PC-3 (cell line): ENCODE measurements around the gene LIMK1. TPM values are rescaled to one million over a fixed set of nuclear protein-coding genes. Genes with fewer than 3 reads are reported as not detected.

Source experiments
- ATAC-seq: fragments of 200-7000 bp; cut with Tn5 transposase; 2 replicates; pipeline ENCODE4 v1.9.1; 2020; ENCODE audit warnings: mild to moderate bottlenecking, moderate library complexity
- BruUV-seq: library from RNA; stranded (reverse); fragments of 400-500 nt; replicated peaks from 2 replicates; lab custom pipeline; 2021; lab: Mats Ljungman, UMichigan
- CTCF ChIA-PET: fragments of 300-600 bp; sonication (Branson Sonifier 250); formaldehyde crosslinking; loops from one replicate; lab custom pipeline; 2022; ENCODE audit warnings: antibody characterized with exemption; lab: Charles Lee
- POLR2A ChIA-PET: fragments of 300-600 bp; sonication (Branson Sonifier 250); formaldehyde crosslinking; loops from one replicate; lab custom pipeline; 2022; ENCODE audit warnings: antibody characterized with exemption; ENCODE audit not compliant: unreplicated experiment; lab: Charles Lee
- DNase-seq: peaks from one replicate; pipeline ENCODE4 v3.0.0-alpha.2; 2015
- H2AFZ ChIP-seq: fragments of 300-600 bp; sonication (generic); 2 replicates; pipeline ENCODE4 v1.6.0; 2016; ENCODE audit warnings: antibody characterized with exemption, low read length
- H3F3A ChIP-seq: fragments of 300-600 bp; sonication (generic); one replicate; pipeline ENCODE4 v1.6.0; 2017; ENCODE audit warnings: antibody characterized with exemption, low read length, control low read depth, mild to moderate bottlenecking; ENCODE audit not compliant: unreplicated experiment
- H3K27ac ChIP-seq: fragments of 300-600 bp; sonication (generic); 2 replicates; pipeline ENCODE4 v1.5.1; 2016; ENCODE audit warnings: mild to moderate bottlenecking, low read length
- H3K27me3 ChIP-seq: fragments of 300-600 bp; sonication (generic); 2 replicates; pipeline ENCODE4 v1.6.1; 2016; ENCODE audit warnings: low read length, mixed read lengths
- H3K36me3 ChIP-seq: fragments of 300-600 bp; sonication (generic); 2 replicates; pipeline ENCODE4 v1.6.1; 2016; ENCODE audit warnings: low read depth, mixed run types, low read length, mixed read lengths
- H3K4me1 ChIP-seq: fragments of 300-600 bp; sonication (generic); 2 replicates; pipeline ENCODE4 v1.5.1; 2016; ENCODE audit warnings: low read length; ENCODE audit not compliant: insufficient read depth
- H3K4me2 ChIP-seq: fragments of 300-600 bp; sonication (generic); 2 replicates; pipeline ENCODE4 v1.6.0; 2016; ENCODE audit warnings: low read length
- H3K4me3 ChIP-seq: fragments of 300-600 bp; sonication (generic); 2 replicates; pipeline ENCODE4 v1.5.1; 2016; ENCODE audit warnings: mild to moderate bottlenecking, low read length, mixed read lengths
- H3K79me2 ChIP-seq: fragments of 300-600 bp; sonication (generic); 2 replicates; pipeline ENCODE4 v1.6.1; 2017; ENCODE audit warnings: low read length, mixed read lengths
- H3K9ac ChIP-seq: fragments of 300-600 bp; sonication (generic); 2 replicates; pipeline ENCODE4 v1.6.0; 2016; ENCODE audit warnings: mild to moderate bottlenecking, low read length
- H3K9me2 ChIP-seq: fragments of 300-600 bp; sonication (generic); replicated peaks from 2 replicates; pipeline ENCODE4 v1.6.1; 2016; ENCODE audit warnings: mixed run types, low read length, mixed read lengths
- H3K9me3 ChIP-seq: fragments of 300-600 bp; sonication (generic); 2 replicates; pipeline ENCODE4 v1.6.1; 2016; ENCODE audit warnings: low read length, mixed read lengths
- H4K20me1 ChIP-seq: fragments of 300-600 bp; sonication (generic); 2 replicates; pipeline ENCODE4 v1.6.1; 2016; ENCODE audit warnings: low read length, mixed read lengths
- CTCF ChIP-seq: fragments of 300-600 bp; sonication (generic); conservative IDR thresholded peaks from 2 replicates; pipeline ENCODE4 v1.5.1; 2017; ENCODE audit warnings: antibody characterized with exemption, low read depth, mild to moderate bottlenecking, low read length
- EZH2 ChIP-seq: fragments of 300-600 bp; sonication (generic); IDR thresholded peaks from one replicate; pipeline ENCODE4 v1.6.1; 2017; ENCODE audit warnings: antibody characterized with exemption, mild to moderate bottlenecking, low read length; ENCODE audit not compliant: unreplicated experiment
- EZH2phosphoT487 ChIP-seq: fragments of 300-600 bp; sonication (generic); IDR thresholded peaks from 2 replicates; pipeline ENCODE4 v1.6.1; 2018; ENCODE audit warnings: mild to moderate bottlenecking, antibody characterized with exemption, low read length, borderline replicate concordance
- intact Hi-C: fragments of 100-400 bp; cut with micrococcal nuclease; formaldehyde crosslinking; loops from 2 replicates; pipeline ENCODE4 v1.9.0; 2023
- total RNA-seq: library from RNA; depleted of rRNA; stranded (reverse); fragments of >200 nt; gene quantifications from 2 replicates; pipeline ENCODE4 v1.2.3, GENCODE V29; 2014

Gene LIMK1
- total RNA-seq, 1 experiment from 2014 or later: 40.3 TPM

GRCh38 chr7:74141705-74142104, 58.1 kb downstream of the LIMK1 start:
- Histone ChIP-seq H3K4me2 (peak overlapping the region; percentile 64), H2AFZ (0 out of 2 replicates have a peak overlapping the region, but pooled peaks have one; percentile 59), H3K9me2 (no peaks in the 10 kb centered on the region), H3K27ac (0 out of 2 replicates have a peak overlapping the region, but pooled peaks have one; percentile 33), H3K9ac (no peak overlapping the region), H3K4me3 (no peak overlapping the region), H3K79me2 (no peaks in the 10 kb centered on the region), H3K4me1 (peaks cover 12% of the 10 kb centered on the region), H3K36me3 (no peaks in the 10 kb centered on the region), H3F3A (no peaks in the 10 kb centered on the region), H3K9me3 (no peaks in the 10 kb centered on the region), H3K27me3 (no peaks in the 10 kb centered on the region), H4K20me1 (no peaks in the 10 kb centered on the region)
- intact Hi-C loops: no loop called here
- POLR2A ChIA-PET: no interaction called here
- peak; percentile 79 for ATAC-seq
- TF ChIP-seq CTCF (no peak), EZH2phosphoT487 (no peak), EZH2 (no peak)
- peak; percentile 58 for DNase-seq
- CTCF ChIA-PET: interaction anchor here (0.6 kb wide), 1 partner anchor 34 kb away, joined by 7 read pairs; no protein-coding TSS in a partner anchor
- no TSS peak for BruUV-seq

DNA sequence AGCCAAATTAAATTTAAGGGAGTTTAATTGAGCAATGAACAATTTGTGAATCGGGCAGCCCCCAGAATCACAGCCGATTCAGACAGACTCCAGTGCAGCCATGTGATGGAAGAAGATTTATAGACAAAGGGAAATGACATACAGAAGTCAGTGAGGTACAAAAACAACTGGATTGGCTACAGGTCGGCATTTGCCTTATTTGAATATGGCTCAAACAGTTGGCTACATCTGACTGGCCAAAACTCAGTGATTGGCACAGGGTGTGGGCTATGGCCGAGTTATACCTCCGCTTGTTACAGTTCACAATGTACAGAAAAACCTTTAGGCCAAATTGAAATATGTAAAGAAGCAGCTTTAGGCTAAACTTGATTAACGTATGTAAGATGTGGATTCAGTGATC, 59.8 kb downstream of the LIMK1 start:
- DNase-seq (no peak), ATAC-seq (peak; percentile 20; the same call in 1 of the 2 replicates)
- intact Hi-C loops: no loop called here
- Histone ChIP-seq H2AFZ (no peak overlapping the region), H3K4me1 (peaks cover 12% of the 10 kb centered on the region), H4K20me1 (no peaks in the 10 kb centered on the region), H3K4me2 (no peak overlapping the region), H3K9ac (no peak overlapping the region), H3F3A (no peaks in the 10 kb centered on the region), H3K36me3 (no peaks in the 10 kb centered on the region), H3K27me3 (no peaks in the 10 kb centered on the region), H3K79me2 (no peaks in the 10 kb centered on the region), H3K9me3 (no peaks in the 10 kb centered on the region), H3K4me3 (no peak overlapping the region), H3K9me2 (no peaks in the 10 kb centered on the region), H3K27ac (no peak overlapping the region)
- TF ChIP-seq EZH2phosphoT487: no peak
- TF ChIP-seq EZH2: no peak
- TF ChIP-seq CTCF: no peak
- BruUV-seq: no TSS peak
- ChIA-PET CTCF (no interaction called here), POLR2A (no interaction called here)

DNA sequence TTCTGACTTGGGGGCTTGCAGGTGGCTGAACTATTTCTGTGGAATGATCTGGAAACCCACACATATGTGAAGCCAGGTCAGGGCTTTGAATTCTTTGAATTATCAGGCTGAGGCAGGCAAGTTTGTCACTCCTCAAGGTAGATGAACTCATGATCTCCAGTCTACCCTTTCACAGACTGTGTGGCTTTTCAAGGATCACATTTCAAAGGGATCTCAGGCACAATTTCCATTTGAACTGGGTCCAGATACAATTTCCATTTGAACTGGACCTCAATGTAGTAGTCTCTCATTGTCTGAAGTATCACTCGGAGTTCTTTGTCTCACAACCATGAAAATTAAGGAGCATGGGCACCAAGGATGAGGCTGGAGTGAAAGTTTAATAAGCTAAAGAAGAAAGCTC, 64.9 kb downstream of the LIMK1 start:
- H3K79me2 ChIP-seq: no peaks in the 10 kb centered on the region
- no peaks in the 10 kb centered on the region for H4K20me1 ChIP-seq
- no peaks in the 10 kb centered on the region for H3K4me1 ChIP-seq
- no peaks in the 10 kb centered on the region for H3K9me2 ChIP-seq
- no peaks in the 10 kb centered on the region for H3K36me3 ChIP-seq
- H3K9ac ChIP-seq: no peak overlapping the region
- no peak overlapping the region for H3K27ac ChIP-seq
- intact Hi-C loops: no loop called here
- CTCF ChIA-PET: no interaction called here
- no peak overlapping the region for H3K4me3 ChIP-seq
- H3K4me2 ChIP-seq: no peak overlapping the region
- ATAC-seq: no peak
- POLR2A ChIA-PET: no interaction called here
- H2AFZ ChIP-seq: no peak overlapping the region
- BruUV-seq: no TSS peak
- H3F3A ChIP-seq: no peaks in the 10 kb centered on the region
- TF ChIP-seq CTCF (no peak), EZH2 (no peak), EZH2phosphoT487 (no peak)
- DNase-seq: no peak
- H3K27me3 ChIP-seq: no peaks in the 10 kb centered on the region
- H3K9me3 ChIP-seq: no peaks in the 10 kb centered on the region
